ENCODE data around the gene ADIPOQ.
"Not testable (repeated sequence)": the region's sequence is repeated elsewhere in the genome, so short reads cannot be mapped to it uniquely, and the experiment has no call there.

ADIPOQ gene

DNA sequence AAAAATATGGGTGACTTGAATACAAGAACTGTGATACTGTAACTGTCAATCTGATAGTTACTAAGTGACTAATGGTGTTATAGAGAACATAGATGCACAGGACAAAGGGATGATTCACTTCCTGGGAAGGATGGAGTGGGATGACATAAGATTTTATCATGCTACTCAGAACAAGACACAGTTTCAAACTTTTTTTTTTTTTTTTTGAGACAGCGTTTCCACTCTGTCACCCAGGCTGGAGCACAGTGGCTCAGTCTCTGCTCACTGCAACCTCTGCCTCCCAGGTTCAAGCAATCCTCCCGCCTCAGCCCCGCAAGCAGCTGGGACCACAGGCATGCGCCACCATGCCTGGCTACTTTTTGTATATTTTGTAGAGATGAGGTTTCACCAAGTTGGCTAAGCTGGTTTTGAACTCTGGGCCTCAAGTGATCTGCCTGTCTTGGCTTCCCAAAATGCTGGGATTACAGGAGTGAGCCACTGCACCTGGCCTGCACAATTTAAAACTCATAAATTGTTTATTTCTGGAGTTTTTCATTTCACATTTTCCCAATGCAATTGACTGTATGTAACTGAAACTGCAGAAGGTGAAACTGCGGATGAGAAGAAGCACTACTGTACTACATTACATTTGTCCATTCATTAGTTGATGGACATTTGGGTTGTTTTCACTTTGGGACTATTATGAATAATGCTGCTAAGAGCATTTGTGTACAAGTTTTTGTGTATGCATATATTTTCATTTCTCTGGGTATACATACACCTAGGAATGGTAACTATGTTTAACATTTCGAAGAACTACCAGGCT, 40.6 kb downstream of the ADIPOQ start:
- no peaks in the 10 kb centered on the region for H3K4me1 ChIP-seq
- no peaks in the 10 kb centered on the region for H3K9me3 ChIP-seq
- no peaks in the 10 kb centered on the region for H3K27me3 ChIP-seq
- H3K36me3 ChIP-seq: no peaks in the 10 kb centered on the region
- H3K4me2 ChIP-seq: no peak overlapping the region
- no peak overlapping the region for H3K27ac ChIP-seq
- no peak for TF ChIP-seq Cebpa-rat (IDR thresholded peaks at IDR 0.05)
- no peaks in the 10 kb centered on the region for H4K20me1 ChIP-seq
- H3K9ac ChIP-seq: no peak overlapping the region
- H3K4me3 ChIP-seq: no peak overlapping the region

DNA sequence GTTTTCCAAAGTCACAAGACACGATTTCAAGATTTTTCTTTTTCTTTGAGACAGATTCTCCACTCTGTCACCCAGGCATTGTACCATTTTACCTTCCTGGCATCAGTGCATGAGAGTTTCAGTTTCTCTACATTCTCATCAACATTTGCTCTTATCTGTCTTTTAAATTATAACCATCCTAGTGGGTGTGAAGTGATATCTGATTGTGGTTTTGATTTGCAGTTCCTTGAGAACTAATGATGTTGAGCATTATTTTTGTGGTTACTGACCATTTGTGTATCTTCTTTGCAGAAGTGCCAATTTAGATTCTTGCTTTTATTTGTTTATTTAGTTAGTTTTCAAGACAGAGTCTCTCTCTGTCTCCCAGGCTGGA, 41.2 kb downstream of the ADIPOQ start:
- Histone ChIP-seq H3K9me3 (no peaks in the 10 kb centered on the region), H3K9ac (no peak overlapping the region), H4K20me1 (no peaks in the 10 kb centered on the region), H3K4me2 (no peak overlapping the region), H3K36me3 (no peaks in the 10 kb centered on the region), H3K4me3 (no peak overlapping the region), H3K27ac (no peak overlapping the region), H3K27me3 (no peaks in the 10 kb centered on the region), H3K4me1 (0 out of 2 replicates have a peak, but pooled peaks cover 4% of the 10 kb centered on the region)
- TF ChIP-seq Cebpa-rat (IDR thresholded peaks at IDR 0.05): no peak

- H3K27me3 ChIP-seq, H4K20me1 ChIP-seq, H3K4me3 ChIP-seq, H3K4me2 ChIP-seq, H3K36me3 ChIP-seq, H3K4me1 ChIP-seq, H3K9me3 ChIP-seq, H3K27ac ChIP-seq, H3K9ac ChIP-seq: not testable (repeated sequence)
Measured at GRCh38 chr3:186884868-186885267, 42.4 kb downstream of the ADIPOQ start.

DNA sequence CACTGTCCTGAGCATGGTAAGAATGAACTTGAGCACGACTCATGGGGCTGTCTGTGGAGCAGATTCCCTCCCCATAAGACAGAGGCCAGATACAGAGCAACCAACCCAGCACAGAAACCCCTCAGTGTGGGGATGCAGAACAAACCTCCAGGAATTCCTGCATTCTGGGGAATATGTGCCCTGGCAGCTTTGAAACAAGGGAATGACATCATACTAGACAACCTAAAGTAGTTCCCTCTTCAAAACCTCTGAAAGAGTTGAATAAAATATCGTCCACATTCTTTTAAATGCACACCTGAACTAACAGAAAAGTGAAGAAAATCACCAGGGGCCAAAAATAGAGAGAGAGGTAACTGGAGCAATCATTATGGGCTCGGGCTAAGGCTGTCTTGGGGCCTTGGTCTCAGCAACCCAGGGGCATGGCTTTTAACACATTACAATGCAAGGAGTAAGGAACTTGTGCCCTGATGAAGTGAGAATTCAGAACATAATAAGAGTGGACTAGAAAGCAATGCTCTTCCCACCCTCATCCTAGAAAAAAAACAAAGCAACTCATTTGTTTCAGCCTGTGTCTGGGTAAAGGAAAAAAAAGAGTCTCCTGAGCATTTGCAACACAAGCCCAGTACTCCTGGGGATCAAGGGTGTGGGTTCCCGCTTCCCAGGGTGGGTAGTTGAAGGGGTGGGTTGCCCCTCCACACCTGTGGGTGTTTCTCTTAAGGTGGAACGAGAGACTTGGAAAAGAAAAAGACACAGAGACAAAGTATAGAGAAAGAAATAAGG, 43.9 kb downstream of the ADIPOQ start:
- no peak overlapping the region for H3K9ac ChIP-seq
- H3K4me2 ChIP-seq: no peak overlapping the region
- no peaks in the 10 kb centered on the region for H4K20me1 ChIP-seq
- H3K9me3 ChIP-seq: no peaks in the 10 kb centered on the region
- H3K27me3 ChIP-seq: no peaks in the 10 kb centered on the region
- H3K36me3 ChIP-seq: no peaks in the 10 kb centered on the region
- no peak overlapping the region for H3K4me3 ChIP-seq
- no peak overlapping the region for H3K27ac ChIP-seq
- no peak for TF ChIP-seq Cebpa-rat (IDR thresholded peaks at IDR 0.05)
- 0 out of 2 replicates have a peak, but pooled peaks cover 5% of the 10 kb centered on the region for H3K4me1 ChIP-seq

DNA sequence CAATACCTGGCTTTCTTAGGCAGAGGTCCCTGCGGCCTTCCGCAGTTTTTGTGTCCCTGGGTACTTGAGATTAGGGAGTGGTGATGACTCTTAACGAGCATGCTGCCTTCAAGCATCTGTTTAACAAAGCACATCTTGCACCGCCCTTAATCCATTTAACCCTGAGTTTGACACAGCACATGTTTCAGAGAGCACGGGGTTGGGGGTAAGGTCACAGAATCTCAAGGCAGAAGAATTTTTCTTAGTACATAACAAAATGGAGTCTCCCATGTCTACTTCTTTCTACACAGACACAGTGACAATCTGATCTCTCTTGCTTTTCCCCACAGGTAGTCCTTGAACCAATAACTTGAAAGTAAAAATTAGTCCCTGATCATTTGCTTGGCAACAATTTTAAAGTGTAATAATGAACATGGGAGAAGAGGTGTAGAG, 45.0 kb downstream of the ADIPOQ start:
- H3K27me3 ChIP-seq, H3K27ac ChIP-seq, H3K36me3 ChIP-seq, H4K20me1 ChIP-seq, H3K9ac ChIP-seq, H3K4me1 ChIP-seq, H3K4me3 ChIP-seq, H3K9me3 ChIP-seq, H3K4me2 ChIP-seq: not testable (repeated sequence)

DNA sequence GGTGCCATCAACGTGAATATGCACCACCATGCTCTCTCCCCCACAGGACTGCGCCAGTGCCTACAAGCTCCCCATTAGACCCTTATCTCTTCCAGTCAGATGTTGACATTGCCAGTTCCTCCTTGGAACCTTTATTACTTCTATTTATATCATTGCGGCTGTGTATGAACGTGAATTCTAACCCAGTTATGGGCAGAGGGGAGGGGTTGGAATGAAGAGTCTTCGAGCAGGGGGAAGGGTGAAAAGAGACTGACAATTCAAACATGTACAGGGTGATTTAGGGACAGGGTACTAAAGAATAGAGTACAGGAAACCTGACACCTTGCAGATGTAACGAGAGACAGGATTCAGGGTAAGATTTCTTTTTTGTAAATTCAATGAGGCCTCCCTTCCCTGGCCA, 46.1 kb downstream of the ADIPOQ start:
- Histone ChIP-seq H3K4me2 (no peak overlapping the region), H3K4me3 (no peak overlapping the region), H3K27me3 (no peaks in the 10 kb centered on the region), H4K20me1 (no peaks in the 10 kb centered on the region), H3K9ac (no peak overlapping the region), H3K36me3 (no peaks in the 10 kb centered on the region), H3K4me1 (0 out of 2 replicates have a peak, but pooled peaks cover 5% of the 10 kb centered on the region), H3K27ac (no peak overlapping the region), H3K9me3 (no peaks in the 10 kb centered on the region)
- TF ChIP-seq Cebpa-rat (IDR thresholded peaks at IDR 0.05): no peak

DNA sequence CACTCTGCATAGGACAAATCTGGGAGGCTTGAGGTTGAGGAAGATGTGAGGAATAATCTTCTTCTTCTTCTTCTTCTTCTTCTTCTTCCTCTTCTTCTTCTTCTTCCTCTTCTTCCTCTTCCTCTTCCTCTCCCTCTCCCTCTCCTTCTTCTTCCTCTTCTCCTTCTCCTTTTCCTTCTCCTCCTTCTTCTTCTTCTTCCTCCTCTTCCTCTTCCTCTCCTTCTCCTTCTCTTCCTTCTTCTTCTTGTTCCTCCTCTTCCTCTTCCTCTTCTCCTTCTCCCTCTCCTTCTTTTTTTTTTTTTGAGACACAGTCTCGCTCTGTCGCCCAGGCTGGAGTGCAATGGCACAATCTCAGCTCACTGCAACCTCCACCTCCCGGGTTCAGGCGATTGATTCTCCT, 47.2 kb downstream of the ADIPOQ start:
- not testable (repeated sequence) for H3K4me3 ChIP-seq, H4K20me1 ChIP-seq, H3K4me1 ChIP-seq, H3K27ac ChIP-seq, H3K4me2 ChIP-seq, H3K27me3 ChIP-seq, H3K9me3 ChIP-seq, H3K9ac ChIP-seq, H3K36me3 ChIP-seq

- Histone ChIP-seq H3K4me2 (no peak overlapping the region), H3K27me3 (no peaks in the 10 kb centered on the region), H3K36me3 (no peaks in the 10 kb centered on the region), H3K4me3 (no peak overlapping the region), H3K9me3 (peaks cover 5% of the 10 kb centered on the region; the same call in 1 of the 2 replicates), H3K9ac (no peak overlapping the region), H4K20me1 (no peaks in the 10 kb centered on the region), H3K27ac (no peak overlapping the region), H3K4me1 (0 out of 2 replicates have a peak, but pooled peaks cover 5% of the 10 kb centered on the region)
- TF ChIP-seq Cebpa-rat (IDR thresholded peaks at IDR 0.05): no peak
Measured at GRCh38 chr3:186890911-186891310, 48.4 kb downstream of the ADIPOQ start.

- H3K27ac ChIP-seq, H3K4me3 ChIP-seq, H3K27me3 ChIP-seq, H3K4me1 ChIP-seq, H4K20me1 ChIP-seq, H3K36me3 ChIP-seq, H3K4me2 ChIP-seq, H3K9ac ChIP-seq, H3K9me3 ChIP-seq: not testable (repeated sequence)
Measured at GRCh38 chr3:186893071-186893470, 50.6 kb downstream of the ADIPOQ start.

- H3K27ac ChIP-seq: no peak overlapping the region
- H3K4me3 ChIP-seq: no peak overlapping the region
- no peaks in the 10 kb centered on the region for H3K36me3 ChIP-seq
- H3K9ac ChIP-seq: no peak overlapping the region
- no peaks in the 10 kb centered on the region for H4K20me1 ChIP-seq
- H3K4me2 ChIP-seq: no peak overlapping the region
- no peak for TF ChIP-seq Cebpa-rat (IDR thresholded peaks at IDR 0.05)
- no peaks in the 10 kb centered on the region for H3K27me3 ChIP-seq
- no peaks in the 10 kb centered on the region for H3K4me1 ChIP-seq
- H3K9me3 ChIP-seq: peaks cover 5% of the 10 kb centered on the region; the same call in 1 of the 2 replicates
Measured at GRCh38 chr3:186895406-186895805, 52.9 kb downstream of the ADIPOQ start.

Data from BLaER1 (cell line).